GM18873 (cell line): Measurements from ENCODE around the gene WDR44.
"Not testable (repeated sequence)": the region's sequence is repeated elsewhere in the genome, so short reads cannot be mapped to it uniquely, and the experiment has no call there.

ENCODE experiments used
- ATAC-seq: cut with Tn5 transposase; IDR thresholded peaks from one replicate; pipeline ENCODE4 v1.9.1; 2021; ENCODE audit warnings: mild to moderate bottlenecking, moderate library complexity, moderate number of reproducible peaks; ENCODE audit not compliant: unreplicated experiment, low FRiP score

WDR44 gene, protein sequence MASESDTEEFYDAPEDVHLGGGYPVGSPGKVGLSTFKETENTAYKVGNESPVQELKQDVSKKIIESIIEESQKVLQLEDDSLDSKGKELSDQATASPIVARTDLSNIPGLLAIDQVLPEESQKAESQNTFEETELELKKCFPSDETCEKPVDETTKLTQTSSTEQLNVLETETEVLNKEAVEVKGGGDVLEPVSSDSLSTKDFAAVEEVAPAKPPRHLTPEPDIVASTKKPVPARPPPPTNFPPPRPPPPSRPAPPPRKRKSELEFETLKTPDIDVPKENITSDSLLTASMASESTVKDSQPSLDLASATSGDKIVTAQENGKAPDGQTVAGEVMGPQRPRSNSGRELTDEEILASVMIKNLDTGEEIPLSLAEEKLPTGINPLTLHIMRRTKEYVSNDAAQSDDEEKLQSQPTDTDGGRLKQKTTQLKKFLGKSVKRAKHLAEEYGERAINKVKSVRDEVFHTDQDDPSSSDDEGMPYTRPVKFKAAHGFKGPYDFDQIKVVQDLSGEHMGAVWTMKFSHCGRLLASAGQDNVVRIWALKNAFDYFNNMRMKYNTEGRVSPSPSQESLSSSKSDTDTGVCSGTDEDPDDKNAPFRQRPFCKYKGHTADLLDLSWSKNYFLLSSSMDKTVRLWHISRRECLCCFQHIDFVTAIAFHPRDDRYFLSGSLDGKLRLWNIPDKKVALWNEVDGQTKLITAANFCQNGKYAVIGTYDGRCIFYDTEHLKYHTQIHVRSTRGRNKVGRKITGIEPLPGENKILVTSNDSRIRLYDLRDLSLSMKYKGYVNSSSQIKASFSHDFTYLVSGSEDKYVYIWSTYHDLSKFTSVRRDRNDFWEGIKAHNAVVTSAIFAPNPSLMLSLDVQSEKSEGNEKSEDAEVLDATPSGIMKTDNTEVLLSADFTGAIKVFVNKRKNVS

DNA sequence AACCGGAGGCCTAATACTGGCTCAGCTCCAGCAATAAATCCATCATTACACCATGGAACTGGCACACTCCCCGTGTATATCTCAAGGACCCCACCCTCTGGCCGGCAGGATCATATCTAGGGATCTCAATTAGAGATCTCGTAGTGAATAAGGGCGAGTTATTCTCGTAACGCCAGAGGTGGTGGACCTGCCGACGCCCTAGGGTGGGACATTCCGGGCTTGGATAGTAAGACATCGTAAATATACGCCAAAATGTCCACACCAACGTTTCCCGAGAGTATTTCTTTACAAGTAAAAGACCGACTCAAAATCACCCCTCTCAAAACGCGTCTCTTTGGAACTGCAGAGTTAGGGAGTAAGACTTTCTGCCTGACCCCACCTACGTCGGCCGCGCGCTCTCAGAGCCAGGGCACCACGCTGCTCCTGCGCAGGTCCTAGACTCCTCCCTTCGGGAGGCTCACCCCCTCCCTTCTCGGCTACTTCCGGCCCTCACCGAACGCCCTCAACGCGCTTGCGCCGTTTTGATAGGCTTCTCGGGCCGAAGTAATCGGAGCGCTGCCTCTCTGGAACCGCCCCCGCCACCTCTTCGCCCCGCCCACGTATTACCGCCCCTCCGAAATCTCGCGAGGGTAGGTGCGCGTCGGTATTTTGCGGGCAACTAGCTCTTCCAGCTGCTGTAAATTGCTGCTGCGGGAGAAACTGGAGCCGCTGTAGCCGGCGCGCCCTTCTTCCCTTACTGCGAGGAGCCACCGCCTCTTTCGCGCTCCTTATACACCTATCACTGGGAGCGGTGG lies at the start of gene WDR44:
WDR44 (plus strand) TSS at position 643 of the 794 bp plus-strand sequence. CDS start 398 bp downstream, outside the sequence.
- ATAC-seq = peak; percentile 87

DNA sequence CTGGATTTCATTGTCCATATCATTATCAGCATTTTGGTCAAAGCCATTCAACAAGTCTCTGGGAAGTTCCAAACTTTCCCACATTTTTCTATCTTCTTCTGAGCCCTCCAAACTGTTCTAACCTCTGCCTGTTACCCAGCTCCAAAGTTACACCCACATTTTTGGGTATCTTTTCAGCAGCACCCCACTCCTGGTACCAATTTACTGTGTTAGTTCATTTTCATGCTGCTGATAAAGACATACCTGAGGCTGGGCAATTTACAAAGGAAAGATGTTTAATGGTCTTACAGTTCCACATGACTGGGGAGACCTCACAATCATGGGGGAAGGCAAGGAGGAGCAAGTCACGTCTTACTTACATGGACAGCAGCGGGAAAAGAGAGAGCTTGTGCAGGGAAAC lies 40.1 kb upstream of the WDR44 start:
- ATAC-seq = not testable (repeated sequence)

DNA sequence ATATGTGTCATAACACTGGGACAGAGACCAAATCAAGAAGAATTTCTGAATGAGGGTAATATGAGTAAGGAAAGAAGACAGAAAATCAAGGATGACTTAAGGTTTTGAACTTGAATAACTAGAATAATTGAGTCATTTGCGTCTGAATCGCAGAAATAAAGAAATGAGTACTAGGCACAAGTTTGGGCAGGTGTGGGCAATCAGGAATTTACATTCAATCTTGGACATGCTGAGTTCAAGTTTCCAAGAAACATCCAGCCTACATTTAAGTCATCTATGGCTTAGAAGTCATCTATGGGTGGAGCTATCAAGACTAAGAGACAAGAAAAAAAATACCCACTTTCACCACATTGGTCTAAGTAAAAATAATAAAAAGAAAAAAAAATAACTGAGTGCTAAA lies 30.4 kb upstream of the WDR44 start:
- ATAC-seq = no peak

DNA sequence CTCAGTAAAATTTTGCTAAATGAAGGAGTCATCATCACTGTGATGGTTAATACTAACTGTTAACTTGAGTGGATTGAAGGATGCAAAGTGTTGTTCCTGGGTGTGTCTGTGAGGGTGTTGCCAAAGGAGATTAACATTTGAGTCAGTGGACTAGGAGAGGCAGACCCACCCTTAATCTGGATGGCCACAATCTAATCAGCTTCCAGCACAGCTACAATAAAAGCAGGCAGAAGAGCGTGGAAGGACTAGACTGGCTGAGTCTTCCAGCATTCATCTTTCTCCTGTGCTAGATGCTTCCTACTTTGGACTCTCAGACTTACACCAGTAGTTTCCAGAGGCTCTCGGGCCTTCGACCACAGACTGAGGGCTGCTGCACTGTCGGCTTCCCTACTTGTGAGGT lies 21.3 kb upstream of the WDR44 start:
- ATAC-seq = no peak

DNA sequence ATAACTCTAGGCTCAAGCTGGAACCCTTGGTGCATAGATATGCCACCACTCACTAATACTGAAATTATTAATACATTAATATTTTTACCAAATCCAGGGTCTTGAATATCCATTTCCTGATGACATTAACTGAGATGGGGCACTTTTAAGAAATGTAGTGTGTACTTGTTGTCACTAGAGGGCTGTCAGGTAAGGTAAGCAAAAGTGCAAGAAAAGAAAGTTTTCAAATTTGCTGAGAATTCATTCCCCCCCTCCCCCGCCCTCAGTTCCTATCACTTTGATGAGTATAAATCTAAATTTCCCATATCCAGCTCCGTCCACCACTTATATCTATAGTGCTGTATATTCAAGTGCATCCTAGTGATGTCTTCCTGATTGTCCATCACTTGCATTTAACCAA lies 20.5 kb upstream of the WDR44 start:
- no peak for ATAC-seq

DNA sequence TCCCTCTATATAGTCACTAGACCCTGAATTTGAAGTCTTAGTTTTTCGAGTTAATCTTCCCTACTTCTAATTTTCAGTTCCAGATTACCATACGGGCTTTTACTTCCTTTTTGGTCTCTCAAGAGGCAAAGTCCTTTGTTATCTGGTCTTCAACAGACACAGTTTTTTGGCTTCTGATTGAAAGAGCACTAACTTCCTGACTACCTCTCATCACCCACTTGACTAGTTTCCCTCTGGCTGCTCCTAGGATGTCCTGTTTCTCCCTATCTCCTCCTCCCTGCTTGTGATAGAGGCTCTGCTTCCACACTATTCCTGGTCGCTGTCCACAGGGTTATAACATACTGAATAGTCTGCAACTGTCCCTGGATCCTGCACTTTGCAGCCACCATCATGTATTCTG lies 16.7 kb upstream of the WDR44 start:
- no peak for ATAC-seq

DNA sequence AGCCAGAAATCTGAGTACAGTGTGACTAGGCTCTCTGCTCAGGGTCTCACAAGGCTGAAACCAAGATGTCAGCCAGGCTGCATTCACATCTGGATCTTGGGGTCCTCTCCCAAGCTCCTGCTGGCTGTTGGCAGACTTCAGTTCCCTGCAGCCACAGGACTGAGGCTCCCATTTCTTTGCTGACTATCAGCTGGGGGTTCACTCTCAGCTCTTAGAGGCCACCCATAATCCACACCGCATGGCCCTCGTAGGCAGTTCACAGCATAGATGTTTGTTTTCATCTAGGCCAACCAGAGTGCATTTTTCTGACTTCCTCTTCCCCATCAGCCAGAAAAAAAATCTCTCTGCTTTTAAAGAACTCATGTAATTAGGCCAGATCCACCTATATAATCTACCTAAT lies 8.2 kb upstream of the WDR44 start:
- ATAC-seq = no peak

DNA sequence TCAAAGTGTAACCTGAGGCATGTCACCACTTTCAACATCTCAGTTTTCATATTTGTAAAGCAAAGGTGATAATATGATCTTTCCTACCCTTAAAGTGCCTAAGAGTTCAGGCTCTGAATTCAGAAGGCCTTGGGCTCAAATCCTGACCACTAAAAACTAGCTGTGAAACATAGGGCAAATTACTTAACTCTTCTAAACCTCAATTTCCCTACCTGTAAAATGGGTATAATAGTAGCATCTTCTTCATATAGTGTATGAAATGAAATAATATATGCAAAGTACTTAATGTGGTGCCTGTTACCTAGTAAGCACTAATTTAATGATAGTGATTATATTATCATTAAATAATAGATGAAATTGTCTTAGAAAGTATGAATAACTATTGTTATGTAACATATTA lies 7.0 kb upstream of the WDR44 start:
- no peak for ATAC-seq

DNA sequence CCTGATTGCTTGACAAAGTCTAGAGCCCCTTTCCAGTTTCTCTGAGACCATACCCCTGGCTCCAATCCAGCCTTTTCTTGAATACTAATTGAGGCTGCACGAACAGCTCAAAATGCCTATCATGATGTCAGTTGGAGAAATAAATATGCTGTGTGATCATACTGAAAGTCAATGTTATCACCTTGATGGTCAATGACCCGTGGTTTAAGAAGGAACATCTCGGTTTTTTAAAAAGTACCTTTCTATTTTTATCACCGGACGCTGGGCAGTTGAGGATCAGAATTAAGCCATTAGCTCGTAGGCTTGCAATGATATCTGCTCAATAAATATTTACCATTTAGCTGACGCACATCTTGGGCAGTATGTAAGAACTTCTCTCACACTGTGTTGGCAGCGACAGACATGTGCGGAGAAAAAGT lies 852 bp upstream of the WDR44 start:
- ATAC-seq = no peak

DNA sequence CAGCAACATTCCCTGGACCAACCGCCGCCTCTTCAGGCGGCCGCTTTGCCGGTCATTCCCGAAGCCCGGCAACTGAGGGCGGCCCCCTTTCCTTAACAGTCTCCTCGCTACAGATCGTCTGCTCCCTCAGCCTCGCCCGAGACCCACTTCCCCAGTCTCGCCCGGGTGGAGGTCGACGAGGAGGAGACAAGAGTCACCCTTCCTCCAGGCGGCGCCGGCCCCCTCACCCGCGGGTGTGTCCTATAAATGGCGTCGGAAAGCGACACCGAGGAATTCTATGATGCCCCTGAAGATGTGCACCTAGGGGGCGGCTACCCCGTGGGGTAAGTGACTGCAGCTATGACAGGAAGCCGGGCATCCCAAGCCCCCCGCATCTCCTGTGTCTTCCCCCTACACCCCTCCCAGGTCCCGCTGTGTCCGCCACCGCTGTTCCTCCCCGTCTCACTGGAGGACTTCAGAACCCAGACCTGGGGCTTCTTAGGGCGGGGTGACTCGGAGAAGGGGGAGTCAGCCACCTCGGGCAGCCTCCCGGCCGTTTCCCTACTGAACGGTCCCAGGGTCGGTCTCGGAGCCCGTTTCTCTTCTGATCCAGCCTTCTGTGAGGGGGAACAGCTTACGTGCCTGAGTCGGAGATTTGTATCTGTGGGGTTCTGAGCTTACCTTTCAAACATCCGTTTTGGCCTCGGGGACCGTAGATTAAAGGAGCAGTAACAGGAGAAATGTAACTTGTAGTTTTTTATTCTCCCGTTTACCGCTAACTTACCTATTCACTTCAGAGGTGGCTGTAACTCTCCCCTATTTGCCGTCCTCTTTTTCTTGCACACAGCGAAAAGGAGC lies 570 bp downstream of the WDR44 start:
- ATAC-seq = peak; percentile 22

DNA sequence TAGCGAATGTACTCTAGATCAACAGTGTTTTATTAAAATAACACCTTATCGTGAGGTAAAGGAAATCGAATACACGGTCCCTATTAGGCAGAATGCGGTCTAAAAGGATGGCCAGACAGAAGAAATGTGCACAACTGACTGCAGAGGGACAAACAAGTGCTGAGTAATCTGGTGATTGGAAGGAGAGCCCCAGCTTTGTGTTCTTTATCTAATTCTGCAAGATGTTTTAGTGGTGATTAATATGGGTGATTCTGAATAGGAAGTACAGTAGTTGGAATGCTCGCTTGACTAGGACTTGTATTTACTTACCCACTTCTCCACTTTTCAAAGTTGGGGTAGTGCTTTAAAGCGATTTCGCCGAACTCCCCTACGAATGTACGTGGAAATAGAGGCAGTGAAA lies 1.2 kb downstream of the WDR44 start:
- ATAC-seq = no peak

DNA sequence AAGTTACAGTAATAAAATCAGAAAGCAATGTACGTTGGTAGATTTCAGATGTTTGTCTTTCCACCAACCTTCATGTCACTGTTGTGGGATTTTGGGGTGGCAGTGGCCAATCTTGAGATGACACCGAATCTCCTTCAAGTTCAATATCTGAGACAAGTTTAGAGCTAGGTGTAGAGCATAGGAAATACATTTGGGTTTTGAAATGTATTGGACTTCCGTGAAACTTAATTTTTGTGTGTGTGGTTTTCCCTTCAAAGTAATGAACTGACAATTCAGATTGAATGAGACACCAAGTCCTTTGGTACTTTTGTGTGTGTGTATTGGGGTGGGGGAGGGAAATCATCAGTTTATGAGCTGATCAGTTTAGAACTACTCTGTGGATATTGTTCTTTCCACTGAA lies 1.8 kb downstream of the WDR44 start:
- ATAC-seq = no peak

DNA sequence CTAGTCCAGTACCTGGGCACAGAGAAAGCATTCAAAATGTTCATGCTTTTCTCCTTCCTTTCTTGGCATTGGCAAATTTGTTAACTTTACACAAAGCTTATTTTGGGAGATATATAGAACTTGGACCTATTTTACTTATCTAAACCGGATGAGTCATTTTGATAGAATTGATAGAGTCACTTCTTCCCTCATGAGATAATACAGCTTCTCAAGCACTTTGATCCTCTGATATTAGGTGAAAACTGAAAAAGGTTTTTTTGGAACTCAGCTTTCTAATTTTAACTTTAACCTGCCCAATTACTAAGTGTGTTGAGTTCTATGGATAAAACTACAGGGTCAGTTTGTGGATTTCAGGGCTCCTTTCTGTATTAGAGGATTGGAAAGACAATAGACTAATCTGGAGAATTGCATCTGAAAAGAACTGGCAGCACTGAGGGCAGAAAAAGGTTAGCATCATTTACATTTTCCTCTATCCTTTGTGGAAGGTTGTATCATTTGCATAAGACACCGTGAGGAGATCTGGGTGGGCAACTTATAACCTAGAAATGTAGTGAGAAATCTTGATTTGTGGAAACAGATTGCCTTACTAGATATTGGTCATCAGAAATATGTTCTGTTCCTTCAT lies 2.4 kb downstream of the WDR44 start:
- no peak for ATAC-seq

DNA sequence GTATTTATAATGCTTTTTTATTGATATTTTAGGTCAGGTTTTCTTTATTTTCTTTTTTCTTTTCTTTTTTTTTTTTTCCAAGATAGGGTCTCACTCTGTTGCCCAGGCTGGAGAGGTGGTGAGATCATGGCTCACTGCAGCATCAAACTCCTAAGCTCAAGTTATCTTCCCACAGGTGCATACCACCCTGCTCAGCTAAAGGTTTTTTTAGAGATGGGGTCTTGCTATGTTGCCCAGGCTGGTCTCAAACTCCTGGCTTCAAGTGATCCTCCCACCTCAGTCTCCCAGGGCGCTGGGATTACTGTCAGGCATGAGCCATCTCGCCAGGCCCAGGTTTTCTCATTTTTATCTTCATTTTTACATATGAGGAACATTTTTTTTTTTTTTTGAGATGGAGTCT lies 3.3 kb downstream of the WDR44 start:
- no peak for ATAC-seq

DNA sequence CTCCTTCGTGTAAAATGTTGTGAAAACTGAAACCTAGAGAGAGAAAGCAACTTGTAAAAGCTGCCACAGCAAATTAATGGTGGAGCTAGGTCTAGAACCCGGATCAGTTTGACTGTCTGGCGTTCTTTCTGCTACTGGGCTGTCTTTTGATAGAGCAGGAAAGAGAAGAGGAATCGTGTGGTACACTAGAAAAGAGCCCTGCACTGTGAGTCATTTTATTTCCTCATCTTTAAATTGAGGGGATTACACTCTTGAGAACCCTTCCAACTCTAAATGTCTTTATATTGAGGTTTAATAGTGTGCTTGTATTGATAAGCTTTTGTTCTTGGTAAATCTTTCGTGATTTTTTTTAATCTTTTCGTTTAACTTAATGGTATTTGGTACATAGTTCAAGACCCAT lies 4.3 kb downstream of the WDR44 start:
- ATAC-seq = no peak

DNA sequence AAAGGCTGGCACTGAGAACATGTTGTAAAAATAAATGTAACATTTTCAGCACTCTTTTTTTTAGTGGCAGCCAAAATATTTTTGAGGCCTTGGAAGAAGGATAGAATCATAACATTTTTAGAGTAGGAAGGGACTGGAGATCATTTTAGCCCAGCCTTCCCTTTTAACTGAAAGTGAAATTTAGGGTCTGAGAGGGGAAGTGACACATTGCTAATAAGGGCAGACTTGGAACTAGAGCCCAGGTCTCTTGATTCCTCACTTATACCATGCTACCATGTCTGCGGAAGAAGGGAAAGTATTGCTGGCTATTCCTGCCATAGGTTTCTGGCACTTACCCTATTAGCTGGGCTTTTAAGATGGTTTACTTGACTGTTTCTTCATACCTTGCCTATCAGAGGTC lies 4.8 kb downstream of the WDR44 start:
- no peak for ATAC-seq

DNA sequence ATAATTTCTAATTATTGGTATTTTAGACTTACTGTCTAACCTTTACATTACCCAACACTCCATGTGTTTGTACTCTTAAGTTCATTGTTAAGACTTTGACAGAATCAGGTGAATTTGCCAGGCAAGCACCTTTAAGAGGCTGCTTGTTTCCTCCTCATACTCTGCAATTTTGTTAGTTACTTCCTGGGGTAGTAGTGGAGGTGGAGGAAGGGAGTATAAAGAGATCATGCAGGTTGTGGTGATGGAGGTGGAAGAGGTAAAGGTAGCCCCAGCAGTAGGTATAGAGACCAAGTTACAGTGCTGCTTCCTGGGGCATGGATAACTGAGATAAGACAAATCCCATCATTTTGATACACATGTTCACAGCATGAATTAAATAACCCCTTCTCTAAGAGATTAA lies 6.7 kb downstream of the WDR44 start:
- no peak for ATAC-seq

DNA sequence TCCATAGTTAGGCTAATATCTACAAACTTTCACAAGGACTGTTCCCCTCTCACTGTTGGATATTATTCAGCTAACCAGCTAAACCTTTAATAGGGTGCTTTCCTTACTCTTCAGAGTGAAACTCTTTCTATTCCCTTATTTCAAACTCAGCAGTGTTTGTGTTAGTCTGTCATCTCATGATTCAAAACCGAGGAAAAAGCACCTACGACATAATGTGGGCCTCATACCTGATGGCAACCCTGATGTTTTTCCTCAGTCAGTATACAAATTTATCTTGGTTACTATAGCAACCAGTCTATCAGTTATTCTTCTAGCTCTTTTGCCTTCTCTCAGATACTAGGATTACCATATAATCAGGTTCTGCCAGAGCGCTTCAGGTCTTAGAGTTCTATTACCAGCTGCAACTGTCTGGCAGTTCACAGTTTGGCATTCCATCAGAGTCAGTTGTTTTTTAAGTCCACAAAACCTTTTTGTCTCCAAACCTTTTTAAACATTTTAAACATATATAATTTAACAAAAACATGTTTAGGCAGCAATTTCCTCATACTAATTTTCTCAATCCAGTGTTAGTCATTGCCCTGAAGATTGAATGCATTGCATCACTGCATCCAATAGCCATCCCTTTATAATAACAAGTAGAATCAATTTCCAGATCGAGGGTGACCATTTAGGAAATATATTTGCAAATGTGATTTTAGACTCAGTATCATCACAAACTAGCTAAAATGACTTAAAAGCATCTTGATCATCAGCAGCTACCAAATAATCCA lies 7.4 kb downstream of the WDR44 start:
- peak; percentile 55 for ATAC-seq
